UCSD-AML1 (cell line): ENCODE measurements around the gene MRPS12.

ENCODE experiments used
- DNase-seq: peaks from one replicate; lab custom pipeline; 2025; ENCODE audit not compliant: unreplicated experiment; lab: John Stamatoyannopoulos, UW

MRPS12 gene

DNA sequence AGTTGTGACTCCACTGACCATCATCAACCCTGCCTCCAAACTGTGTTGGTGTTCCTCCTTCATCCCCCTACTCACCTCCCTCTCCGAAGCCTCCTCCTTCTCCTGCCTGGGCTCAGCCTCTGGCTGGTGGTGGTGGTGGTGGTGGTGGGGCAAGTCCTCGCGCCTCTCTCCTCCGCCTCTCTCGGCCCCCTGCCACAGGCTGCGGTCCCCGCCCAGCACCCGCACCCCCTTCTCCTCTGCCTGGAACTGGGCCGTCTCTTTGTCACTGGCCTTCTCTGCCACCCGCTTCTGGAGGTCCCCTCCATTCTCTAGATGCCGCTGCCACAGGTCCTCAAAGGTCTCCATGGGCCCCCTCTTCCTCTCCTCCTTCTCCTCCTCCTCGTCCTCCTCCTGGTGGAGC is 20.3 kb upstream of the MRPS12 start:
- no peak for DNase-seq

DNA sequence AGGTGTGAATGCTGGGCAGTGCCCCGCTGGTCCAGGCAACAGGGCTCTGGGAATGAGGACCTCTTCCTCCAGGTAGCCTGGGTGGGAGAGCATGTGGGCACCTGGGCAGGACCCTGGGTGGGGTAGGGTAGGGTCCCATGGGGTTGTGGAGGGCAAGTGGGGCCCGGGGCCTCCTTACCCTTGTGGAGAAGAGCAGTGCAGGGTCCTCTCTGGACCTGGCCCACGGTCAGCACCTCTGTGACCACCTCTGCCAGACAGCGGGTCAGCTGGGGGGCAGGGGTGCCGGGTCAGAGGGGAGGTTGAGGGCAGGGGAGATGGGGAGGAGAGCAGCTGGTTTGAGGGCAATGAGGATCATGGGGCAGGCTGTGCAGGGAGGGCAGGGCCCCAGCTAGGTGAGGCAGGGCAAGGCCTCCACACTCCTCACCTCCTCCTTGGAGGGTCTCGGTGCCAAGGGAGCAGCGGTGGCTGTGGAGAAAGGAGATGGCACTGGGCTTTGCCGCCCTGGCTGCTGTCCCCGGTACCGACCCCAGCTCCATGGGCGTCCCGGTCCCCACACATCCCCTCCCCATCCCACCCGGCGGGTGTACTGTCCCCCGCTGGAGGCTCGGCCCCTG is 19.2 kb upstream of the MRPS12 start:
- no peak for DNase-seq

DNA sequence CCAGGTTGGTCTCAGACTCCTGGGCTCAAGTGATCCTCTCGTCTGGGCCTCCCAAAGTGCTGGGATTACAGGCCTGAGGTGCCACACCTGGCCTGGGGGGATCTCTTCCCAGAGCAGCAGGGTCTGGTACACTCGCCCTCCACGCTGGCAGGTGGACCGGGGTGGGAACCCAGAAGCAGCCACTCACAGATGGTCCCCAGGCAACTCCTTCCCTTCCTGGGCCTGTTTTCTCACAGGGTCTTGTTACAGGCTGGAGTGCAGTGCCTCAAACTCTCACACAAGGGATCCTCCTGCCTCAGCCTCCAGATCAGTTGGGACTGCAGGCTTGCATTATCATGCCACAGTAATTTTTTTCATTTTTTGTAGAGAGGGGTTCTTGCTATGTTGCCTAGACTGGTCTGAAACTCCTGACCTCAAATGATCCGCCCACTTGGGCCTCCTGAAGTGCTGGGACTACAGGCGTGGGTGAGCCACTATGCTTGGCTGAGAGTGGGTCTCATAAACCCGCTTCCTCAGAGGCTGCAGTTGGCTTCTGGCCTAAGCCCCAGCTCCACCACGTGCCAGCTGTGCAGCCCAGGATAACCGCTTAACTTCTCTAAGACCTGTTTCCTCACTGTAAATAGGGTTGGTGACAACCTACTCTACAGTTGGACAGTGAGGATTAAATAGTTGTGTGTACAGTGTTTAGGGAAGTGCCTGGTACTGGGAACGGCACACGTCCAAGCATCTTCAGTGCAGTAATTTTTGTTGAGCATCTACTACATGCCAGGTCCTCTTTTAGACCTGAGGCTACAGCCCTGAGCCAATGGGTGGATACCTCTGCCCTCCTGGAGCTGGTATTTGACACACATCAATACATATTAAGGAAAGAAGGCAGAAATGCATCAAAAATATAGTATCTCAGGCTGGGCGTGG is 17.9 kb upstream of the MRPS12 start:
- no peak for DNase-seq

DNA sequence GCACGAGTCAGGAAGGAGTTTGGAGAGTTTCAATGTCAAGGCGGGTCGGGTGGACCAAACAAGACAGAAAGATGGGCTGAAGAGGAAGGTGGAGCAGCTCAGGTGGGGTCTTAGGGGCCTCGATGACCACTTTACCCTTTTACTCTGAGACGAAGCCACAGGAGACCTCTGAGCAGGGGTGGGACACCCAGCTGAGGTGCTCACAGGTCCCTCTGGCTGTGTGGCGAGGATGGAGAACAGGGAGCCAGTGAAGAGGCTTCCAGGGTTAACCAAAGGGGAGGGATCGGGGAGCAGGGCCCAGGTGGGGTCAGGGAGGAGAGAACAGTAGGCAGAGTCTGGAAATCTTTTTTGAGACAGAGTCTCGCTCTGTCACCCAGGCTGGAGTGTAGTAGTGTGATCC is 16.8 kb upstream of the MRPS12 start:
- no peak for DNase-seq

DNA sequence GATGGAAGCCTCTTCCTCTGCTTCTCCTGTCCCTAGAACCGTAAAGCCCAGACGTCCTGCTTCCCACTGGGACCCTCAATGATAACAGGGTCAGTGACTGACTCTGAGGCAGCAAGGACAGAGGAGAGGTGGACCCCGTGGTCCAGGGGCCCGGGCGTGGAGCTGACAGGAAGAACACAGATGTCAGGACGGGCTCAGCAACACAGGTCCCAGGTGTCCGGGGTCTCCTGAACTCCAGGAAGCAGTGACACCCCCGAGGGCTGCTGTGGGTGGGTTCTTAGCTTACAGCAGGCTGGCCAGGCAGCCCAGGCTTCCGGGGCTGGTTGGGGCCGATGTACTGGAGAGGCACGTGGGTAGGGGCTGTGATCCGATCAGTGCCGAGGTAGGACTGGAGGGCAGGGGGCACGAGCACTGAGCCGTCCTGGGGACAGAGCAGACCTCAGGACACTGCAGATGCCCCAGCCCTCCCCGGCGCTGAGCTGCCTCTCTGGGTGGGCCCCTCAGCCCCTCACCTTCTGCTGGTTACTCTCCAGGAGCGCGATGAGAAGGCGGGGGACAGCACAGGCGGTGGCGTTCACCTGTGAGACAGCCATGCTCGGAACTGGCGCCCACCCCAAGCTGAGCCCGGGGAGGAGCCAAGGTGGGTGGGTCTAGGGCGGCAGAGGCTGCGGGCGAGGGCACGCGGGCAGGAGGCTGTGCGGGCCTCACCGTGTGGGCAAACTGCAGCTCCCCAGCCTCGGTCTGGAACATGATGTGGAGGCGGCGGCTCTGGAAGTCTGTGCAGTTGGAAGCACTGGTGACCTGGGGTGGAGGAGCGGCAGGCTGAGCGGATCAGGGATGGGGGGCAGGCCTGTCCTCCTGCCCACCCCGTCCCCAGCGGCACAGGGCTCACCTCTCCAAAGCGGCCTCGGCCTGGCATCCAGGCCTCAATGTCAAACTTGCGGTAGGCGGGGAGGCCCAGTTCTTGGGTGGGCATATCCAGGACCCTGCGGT is 15.1 kb upstream of the MRPS12 start:
- DNase-seq, result no peak

DNA sequence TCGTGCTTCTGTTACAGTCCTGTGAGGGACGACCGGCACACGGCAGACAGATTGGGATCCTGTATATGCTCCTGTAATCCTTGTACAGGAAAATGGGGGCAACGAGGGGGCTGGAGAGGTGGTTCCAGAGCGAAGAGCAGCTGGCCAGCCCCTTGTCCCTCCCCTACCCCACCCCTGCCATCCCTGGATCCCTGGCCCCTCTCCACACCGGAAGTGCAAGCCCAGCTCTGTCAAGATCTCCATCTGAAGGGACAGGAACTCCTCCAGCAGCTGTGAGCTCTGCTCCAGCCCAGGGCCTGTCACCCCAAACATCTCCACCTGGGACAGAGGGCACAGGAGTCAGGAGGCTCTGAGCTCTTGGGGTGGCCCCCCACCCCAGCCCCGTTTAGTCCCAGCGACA is 13.2 kb upstream of the MRPS12 start:
- no peak for DNase-seq

DNA sequence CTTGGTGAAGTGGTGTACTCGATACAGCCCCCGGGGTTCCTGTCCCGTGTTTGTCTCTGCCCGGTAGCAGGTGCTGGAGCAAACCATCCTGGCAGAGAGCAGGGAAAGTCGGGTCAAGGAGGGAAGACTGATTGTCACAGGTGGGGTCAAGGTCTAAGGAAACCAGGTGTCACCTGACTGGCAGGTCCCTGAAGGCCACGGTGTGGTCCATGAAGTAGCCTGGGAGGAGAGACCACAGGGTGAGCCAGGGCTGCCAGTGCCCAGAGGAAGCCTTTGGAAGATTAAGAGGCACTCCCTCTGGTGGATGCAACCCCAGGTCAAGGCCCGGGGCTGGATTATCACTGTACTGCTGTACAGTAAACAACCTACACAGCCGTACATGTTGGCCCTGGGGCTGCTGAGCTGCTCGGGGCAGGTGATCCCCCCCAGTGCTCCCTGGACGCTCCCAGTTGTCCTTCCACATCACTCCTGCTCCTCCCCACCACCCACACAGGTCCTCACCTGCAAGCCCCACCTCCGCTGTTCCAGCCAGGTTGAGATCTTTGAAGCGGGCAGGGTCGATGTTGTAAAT is 12.7 kb upstream of the MRPS12 start:
- peak; percentile 21 for DNase-seq

DNA sequence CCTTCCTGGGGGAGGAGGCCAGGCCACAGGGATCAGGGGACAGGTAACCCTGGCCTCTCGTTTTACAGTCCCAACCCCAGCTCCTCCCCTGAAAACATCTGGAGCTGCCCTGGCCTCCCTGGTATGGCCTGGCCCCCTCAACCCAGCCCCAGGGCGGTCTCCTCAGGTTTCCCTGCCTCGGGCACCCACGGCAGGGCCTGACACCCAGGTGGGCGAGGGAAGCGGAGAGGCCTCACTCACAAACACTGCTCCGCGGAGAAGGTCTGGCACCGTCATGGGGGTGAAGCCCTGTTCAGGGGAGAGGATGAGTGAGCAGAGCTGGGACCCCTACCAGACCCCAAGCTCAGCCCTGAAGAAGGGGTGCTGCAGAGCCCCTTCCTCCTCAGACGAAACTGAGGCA is 12.2 kb upstream of the MRPS12 start:
- DNase-seq, result no peak

DNA sequence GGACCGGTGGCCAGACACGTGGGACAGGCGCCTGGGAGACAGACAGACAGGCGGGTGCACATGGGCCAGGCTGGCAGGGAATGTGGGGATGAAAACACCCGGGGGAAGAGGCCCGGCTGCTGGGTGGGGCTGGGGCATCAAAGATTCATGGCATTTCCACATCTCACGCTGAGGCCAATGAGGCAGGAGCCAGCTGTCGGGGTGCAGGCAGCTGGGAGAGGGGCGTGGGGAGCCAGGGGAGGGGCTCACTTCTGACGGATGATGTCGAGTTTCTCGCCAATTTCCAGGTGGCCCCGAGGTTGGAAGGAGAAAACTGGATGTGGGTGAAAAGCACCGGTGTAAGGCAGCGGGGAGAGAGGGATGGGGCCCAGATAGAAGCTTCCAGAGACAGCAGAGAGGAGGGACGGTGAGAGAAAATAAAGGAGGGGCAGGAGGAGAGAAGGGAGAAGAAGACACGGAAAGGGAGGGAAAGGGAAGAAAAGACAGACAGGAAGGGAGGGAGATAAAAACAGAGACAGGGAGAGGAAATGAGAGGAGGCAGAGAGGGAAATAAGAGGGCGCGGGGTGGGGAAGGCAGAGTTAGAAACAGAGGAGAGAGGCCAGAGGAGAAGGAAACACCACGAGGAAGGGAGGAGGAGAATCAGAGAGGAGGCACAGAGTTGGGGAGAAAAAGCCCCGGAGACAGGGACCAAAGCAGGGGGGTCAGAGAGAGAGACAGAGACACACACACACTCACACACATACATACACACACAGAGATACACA is 10.7 kb upstream of the MRPS12 start:
- no peak for DNase-seq

DNA sequence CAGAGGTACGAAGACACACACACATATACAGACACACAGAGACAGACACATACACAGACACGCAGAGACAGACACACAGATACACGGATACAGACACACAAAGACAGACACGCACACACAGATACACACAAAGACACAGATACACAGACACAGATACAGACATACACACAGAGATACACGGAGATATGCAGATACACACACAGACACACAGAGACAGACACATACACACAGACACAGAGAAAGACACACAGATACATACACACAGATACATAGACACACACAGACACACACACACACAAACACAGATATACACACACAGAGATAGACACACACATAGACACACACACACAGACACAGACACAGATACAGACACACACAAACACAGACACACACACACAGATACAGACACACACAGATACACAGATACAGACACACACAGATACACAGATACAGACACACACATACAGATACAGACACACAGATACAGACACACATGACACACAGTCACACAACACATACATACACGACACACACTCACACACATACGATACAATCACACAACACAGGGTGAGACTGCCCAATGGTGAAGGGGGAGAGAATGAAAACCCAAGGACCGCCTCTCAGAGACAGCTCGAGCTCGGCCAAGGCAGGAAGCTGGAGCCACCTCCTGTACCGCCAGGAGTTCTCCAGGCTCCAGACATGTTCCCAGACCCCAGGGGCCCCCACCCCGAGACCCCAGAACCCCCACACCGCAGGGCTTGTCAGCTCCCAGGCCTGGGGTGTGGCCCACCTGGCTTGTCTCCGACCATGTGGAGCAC is 9.9 kb upstream of the MRPS12 start:
- DNase-seq, result no peak

DNA sequence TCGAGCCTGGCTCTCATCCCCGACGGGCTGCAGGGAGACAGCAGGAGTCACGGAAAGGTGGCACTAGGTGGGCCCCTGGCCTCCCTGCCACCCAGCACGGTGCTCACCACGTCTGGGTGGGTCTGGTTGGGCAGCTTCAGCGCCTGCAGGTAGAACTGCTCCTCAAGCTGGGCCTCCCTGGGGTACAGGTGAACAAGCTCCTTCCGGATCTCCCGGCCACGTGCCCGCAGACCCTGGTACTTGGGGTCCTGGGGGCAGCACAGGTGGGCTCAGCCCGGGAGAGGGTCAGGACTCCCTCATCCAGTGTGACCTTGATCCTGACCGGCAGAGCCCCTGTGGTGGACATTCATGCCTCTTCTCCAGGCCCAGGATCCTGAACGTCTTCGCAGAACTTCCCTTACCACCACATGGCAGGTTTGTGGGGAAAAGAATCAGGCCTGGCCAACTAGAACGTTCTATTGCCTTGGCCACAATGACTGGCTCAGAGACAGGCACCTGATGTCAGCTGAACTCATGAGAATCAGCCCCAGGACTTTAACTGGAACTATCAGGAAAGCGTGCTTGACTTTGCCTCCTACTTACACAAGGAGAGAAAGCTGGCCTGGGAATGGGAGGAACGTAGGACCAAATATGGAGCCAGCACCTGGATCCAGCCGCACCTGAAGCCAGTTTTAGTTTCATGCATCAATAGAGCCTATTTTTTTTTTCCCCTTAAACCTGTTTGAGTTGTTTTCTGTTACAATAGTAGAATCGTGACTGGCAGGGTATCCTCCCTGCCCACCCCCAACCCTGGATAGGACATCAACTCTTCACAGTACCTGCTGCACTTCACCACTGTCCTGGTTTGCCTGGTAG is 9.1 kb upstream of the MRPS12 start:
- DNase-seq, result no peak

DNA sequence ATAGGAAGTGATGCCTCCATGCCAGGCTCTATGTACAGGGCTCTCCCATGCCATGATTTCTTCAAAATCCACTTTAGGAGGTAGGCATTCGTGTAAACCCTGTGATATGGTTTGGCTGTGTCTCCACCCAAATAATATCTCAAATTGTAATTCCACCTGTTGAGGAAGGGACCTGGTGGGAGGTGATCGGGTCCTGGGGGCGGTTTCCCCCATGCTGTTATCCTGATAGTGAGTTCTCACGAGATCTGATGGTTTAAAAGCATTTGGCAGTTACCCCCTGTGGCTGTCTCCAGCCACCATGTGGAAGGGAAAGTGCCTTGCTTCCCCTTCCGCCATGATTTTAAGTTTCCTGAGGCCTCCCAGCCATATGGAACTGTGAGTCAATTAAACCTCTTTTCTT is 8.3 kb upstream of the MRPS12 start:
- DNase-seq, result no peak

DNA sequence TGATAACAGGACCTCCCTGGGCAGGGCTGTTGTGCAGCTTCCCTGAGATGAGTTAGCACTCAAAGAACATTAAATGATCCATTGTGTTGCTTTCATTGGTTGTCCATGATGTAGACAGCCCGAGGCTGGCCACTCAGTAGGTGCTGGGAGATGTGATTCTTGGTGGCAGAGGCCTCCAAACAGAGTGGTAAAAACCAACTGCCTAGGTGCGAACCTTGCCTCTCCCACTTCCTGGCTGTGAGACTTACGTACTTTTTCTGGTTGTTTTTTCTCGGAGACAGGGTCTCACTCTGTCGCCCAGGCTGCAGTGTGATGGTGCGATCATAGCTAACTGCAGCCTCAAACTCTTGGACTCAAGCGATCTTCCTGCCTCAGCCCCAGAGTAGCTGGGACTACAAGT is 6.4 kb upstream of the MRPS12 start:
- DNase-seq, result no peak

DNA sequence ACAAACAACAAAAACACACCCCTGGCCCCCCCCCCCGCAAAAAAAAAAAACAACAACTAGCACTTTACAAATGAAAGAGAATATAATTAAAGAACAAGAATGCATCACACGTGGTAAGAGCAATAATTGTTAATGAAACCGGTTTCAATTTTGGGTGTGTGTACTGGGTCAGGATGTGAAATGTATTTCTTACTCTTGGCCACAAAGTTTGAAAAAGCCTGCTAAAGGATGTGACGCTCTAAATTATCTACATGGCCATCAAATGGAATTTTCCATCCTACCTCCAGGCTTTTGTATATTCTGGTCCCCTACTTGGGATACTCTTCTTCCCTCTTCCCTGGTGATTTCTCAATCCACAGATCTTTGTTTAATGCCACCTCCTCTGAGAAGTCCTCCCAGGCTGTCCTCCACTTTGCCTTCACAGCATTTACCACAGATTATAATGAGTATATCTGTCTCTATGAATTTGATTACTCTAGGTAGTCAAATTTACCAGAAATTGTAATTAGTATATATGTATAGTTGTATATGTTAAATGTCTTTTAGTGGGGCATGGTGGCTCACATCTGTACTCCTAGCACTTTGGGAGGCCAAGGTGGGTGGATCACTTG is 2.2 kb upstream of the MRPS12 start:
- no peak for DNase-seq

DNA sequence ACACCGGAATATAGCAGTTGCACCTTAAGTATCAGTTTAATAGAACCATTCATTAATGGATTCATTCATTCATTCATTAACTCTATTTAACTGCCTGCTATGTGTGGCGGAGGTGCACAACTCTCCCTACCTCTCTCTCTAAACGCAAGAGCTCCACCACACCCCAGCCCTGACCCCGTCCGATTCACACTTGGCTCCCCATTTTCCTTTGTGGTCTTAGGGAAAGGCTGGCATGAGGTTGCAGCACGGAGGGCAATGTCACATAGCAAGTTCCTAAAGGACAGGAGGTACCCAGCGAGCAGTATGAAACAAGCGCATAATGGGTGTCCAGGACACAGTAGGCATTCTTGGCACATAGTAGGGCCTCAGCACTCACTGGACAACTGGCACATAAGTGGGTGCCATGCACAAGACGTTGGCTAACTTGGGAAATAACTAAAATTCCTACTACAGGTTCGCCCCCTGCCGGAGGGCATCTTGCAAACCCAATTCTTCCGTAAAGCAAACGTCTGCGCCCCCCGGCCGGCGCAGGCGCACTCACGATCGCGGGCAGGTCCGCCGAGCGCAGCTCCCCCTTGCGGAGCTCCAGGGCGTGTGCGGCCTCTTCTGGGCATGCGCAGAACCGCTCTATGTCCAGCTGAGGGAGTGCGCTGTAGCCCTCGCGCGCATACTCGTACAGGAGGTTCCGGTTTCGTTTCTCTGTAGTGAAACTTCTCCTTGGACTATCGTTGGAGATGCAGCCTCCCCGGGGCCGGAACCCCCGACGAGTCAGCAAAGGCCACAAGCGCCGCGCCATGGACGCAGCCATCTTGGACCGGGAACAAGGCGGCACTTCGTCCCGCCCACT is 592 bp upstream of the MRPS12 start, which contains the start of gene SARS2:
Gene SARS2 (minus strand): TSS at position 835 of the 847 bp plus-strand sequence. CDS start 27 bp downstream, at position 808.
- peak; percentile 98 for DNase-seq

DNA sequence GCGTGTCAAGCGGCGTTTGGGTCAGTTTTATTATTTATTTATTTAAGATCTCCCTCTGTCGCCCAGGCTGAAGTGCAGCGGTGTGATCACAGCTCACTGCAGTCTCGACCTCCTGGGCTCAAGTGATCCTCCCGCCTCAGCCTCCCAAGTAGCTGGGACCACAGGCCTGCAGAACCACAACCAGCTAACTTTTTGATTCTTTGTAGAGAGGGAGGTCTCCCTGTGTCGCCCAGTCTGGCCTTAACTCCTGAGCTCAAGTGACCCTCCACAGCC is 713 bp downstream of the MRPS12 start:
- no peak for DNase-seq

DNA sequence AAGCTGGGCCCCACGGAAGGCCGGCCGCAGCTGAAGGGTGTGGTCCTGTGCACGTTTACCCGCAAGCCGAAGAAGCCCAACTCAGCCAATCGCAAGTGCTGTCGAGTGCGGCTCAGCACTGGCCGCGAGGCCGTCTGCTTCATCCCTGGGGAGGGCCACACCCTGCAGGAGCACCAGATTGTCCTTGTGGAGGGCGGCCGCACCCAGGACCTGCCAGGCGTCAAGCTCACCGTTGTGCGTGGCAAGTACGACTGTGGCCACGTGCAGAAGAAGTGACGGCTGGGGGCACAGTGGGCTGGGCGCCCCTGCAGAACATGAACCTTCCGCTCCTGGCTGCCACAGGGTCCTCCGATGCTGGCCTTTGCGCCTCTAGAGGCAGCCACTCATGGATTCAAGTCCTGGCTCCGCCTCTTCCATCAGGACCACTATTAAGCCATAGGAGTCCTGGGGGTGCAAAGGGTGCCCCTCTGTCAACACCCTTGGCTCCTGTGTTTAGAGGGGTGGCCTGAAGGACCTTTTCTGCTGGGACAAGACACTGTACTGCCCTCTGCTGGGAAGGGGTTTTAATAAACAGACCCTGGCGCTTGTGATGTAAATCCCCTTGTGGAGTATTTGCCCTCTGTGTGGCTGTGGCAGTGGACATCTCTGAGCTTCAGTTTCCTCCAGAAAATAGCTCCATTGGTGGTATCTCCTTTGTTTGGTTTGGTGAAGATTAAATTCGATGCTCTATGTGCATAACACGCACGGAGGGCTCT is 1.9 kb downstream of the MRPS12 start:
- peak; percentile 19 for DNase-seq
